COLO829 (cell line): ENCODE data around the gene CSNK1E.

Experiments
- DNase-seq: peaks from one replicate; pipeline ENCODE4 v3.0.0; 2012; ENCODE audit warnings: low spot score

The CSNK1E gene

DNA sequence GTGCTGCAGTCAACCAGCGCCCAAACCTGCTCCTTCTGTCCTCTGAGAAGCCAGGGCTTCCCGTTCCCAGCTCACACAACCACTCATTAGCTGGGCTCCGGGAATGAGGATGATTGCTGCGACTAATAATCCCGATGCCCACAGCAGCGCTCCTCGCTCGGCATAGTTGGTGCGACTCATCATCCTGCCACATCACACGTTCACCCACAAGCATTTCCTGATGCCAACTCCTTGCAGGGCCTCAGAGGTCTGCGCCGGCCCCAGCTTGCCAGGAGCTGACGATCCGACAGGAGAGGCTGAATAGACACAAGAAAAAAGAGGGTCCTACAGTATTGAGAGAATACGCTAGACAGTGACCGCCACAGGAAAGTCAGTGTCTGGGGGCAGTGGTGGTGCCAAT, 10.6 kb upstream of the CSNK1E start:
- no peak for DNase-seq

DNA sequence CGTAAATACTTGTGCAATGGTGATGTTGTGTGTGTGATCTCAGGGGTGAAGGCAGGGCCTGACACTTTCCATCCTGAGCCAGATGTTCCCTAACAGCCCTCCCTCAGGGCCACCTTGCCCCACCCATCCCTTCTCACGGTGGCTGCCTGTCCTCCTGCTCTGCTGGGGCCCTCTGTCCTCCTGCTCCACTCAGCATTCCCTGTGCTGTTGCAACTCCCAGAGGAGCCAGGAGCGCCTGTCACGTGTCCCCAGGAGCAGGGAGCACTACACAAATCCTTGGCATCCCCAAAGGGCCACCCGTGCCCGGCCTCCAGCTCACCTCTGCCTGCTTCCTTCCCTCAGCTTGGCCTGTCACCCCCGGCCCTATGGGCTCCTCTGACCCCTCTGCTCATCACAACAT, 10.2 kb upstream of the CSNK1E start:
- no peak for DNase-seq

DNA sequence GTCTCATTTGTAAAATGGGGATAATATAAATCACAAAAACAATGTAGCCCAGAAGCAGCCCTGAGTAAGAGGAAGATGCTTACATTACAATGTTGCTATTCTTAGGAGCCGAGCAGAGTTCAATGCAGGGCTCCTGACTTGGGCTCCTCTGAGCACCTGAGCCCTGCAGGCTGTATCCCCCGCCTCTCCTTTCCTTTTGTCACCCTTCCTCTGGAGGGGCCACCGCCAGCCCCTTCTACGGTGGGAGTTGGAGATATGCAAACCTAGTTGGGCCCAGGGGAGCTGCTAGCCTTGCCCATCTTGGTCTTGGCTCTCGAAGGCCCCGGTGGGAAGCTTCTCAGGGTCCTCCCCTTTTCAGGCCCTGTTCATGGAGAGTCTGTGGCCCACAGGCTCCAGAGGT, 8.4 kb upstream of the CSNK1E start:
- no peak for DNase-seq

DNA sequence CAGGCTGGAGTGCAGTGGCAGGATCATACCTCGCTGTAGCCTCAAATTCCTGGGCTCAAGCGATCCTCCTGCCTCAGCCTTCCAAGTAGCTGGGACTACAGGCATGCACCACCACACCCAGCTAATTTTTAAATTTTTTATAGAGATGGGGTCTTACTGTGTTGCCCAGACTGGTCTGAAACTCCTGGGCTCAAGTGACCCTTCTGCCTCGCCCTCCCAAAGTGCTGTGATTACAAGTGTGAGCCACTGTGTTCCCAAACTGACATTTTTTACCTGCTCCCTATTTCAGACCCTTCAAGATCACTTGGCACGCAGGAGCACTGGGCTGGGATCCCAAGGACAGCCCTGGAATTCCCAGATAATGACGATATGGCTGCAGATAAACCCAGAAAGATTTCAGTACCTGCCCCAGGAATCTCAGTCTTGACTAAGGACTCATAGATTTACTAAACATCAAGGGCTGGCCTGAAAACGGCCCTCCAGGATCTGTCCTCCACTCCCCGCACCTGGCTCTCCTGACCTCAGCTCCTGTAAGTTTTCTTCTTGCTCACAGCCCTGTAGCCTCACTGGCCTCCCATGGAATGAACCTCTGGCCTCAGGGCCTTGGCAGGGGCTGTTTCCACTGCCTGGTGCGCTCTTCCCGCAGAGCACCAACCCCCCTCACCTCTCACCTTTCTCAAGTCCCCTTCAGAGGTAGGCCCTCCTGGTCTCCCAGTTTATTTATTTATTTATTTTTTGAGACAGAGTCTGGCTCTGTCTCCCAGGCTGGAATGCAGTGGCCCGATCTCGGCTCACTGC, 3.6 kb upstream of the CSNK1E start:
- no peak for DNase-seq

DNA sequence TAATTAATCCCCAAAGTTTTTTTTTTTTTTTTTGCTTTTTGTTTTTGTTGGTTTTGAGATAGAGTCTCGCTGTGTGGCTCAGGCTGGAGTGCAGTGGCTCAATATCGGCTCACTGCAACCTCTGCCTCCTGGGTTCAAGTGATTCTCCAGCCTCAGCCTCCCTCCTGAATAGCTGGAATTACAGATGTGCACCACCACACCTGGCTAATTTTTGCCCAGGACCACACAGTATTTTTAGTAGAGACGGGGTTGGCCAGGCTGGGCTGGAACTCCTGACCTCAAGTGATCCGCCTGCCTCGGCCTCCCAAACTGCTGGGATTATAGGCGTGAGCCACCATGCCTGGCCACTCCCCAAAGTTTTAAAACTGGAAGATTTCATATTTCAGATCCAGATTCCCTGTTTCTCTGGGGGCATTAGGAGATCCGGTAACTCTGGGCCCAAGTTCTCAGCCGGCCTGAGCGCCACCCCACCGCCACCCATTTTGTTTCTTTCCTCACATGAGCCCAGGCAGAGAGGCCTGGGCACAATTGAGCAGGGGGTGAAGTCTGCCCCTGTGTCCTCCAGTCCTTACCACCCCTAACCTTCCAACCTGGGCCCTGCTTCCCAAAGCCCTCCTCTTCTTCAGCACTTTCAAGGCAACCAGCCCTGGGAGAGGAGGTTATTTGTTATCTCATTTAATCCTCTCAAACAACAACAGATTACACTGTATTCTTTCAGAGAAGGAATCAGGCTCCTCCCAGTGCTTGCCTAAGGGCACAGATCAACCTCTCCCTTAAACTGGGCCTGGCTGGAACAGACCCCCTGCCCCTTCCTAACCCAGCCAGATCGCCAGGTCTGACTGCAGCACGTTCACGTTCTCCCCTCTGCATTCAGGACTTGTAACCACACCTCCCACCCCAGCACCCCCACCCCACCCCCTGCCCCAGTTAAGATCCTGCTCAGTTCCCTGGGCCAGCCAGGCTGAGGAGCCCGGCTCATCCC, 1.9 kb upstream of the CSNK1E start:
- DNase-seq = no peak

DNA sequence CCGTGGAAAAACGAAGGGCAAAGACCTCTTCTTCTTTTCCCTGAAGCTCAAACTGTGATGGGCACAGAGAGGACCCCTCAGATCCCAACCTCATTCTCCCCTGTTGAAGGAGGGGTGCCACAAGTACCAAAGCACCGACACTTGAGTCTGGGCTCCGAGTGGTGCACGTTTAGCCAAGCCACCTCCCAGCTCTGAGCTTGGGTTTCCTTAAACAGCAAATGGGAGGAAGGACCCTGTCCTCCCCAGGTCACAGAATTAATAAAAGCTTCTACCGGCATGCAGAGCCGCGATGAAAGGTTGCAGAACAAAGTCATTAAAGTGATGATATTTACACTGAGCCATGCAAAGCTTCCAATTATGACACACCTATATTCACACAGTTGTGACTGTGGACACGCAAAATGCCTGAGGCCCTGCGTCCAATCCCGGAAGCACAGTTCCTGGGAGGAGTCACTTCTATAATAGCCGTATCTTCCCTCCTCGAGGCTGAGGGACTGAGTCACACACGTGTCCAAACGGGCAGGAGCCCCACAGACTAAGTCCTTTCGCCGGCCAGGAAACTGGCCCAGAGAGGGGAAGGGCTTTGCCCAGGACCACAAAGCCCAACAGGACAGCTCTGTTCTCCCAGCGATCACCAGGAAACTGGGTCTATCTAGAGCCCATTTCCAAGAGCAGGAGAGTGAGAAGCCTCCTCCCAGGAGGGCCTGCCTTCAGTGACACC, 922 bp upstream of the CSNK1E start:
- DNase-seq = peak; percentile 94

DNA sequence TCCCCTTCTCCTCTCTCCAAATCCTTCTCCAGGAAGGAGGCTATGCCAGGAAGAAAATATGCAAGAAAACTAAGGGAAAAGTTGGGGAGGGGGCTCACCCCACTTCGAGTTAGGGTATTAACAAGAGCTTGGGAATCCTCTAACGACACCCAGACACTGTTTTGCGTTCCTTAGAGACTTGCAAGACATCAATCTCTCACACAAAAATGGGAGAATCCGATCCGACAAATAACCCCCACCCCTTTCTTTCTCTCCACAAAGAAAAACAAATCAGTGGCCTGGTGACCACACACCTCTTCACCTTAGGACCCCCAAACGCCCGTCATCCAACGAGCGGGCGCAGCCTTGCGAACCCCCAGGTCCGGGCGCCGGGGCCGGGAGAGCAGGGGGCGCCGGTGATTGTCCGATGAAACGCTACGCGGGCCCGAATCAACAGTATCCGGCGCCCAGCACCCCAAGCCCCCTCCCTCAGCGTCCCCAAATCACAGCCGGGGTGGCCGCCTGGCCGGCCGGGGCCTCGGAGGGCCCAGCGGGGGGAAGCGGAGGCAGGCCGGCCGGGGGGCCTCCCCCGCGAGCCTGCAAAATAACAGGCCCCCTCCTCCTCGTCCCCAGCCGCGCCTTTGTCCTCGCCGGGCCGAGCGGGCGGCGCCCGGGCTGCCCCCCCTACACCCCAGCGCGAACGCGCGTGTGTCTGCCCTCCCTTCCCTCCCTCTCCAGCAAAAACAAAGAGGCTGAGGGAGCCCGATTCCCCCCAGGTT, 690 bp downstream of the CSNK1E start:
- DNase-seq = no peak

DNA sequence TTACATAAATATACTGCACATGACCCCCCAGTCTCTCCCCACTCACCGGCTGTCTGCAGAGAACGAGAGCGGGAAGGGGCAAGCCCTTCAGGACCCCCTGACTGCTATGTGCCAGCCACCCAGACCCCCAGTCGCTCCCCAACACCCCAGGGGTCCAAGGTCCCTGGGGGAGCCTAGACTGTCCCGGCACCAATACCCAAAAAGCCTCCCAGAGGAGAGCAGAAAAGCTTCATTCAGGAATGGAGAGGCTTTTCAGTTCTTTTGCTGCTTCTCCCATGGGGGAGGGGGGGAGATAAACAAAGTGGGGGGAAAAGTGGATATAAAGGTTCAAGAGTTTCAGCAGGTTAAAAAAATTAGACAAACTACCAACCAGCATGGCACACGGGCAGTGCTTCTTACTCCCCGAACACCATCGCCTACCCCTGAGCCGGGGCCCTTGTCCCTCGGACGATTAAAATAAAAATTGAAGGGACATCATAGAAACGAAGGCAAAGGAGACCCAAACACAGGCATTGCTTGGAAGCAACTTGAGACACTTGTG, 1.3 kb downstream of the CSNK1E start:
- DNase-seq = no peak

DNA sequence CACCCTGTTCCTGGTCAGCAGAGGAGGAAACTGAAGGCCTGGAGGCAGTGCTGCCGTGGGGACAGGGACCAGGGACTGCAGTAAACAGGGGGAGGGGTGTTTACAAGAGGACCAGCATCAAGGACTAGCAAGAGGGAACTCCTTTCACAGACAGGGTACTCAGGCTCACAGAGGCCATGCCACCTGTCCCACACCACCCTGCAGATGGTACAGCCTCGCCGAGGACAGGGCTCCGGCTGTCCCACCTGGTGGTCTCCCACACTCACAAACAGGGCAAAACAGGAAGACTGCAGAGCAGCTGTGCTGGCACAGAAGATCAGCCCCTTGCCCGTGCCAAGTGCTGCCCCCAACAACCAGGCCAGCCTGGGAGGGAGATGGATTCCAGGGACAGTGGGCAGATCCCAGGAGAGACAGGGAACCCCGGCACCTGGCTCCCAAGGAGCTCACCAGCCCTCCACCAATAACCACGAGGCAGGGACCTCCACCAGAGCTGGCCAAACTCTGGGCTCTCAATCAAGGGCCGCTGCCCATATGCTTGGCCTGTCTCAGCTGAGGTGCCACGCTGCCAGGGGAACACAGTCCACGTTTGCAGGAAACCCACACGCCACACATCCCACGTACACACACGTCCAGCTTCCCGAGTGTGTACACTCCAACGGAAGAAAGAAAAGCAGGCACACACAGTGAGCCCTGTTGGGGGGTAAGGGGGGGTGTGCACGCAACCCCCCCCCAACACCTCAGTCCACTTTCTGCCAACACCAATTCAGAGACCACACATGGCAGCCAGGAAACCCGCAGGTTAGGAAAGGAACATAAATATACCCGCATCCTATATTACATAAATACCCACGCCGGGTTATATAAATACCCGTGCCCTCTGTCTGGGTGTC, 2.1 kb downstream of the CSNK1E start:
- no peak for DNase-seq

DNA sequence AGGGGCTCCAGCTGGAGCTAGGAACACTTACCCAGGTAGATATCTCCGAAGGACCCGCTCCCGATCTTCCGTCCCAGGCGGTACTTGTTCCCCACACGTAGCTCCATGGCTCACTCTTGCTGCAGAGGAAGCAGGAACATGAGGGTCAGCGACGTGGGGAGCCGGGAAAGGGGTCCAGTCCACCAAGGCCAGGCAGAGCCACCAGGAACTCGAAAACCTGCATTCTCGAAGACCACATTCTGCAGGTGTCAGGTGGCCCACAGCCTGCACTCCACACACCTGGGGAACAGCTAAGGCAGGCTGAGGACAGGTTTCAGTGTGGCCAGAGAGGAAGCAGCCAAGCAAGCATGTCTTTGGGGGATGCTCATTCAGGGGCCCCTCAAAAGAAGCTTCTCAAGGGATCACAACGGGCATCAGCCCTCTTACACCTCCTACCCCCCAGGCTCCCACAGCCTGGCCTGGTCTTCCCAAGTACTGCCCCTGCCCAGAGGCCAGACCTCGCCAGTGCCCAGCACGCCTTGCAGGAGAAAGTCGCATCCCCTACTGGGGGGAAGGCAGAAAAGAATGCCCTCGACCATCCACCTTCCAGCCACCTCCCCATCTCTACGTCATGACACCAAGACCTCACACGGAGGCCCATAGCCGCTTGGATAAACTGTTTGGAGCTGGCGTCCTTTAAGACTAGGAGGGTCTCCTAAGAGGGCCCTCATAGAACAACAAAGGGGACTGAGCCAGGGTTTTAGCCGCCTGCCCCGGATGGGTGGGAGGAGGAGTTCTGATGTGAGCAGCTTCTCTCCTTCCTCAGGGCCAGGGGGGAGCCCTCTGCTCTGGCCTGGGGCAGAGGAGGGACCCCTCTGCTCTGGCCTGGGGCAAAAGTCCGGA, 2.9 kb downstream of the CSNK1E start:
- DNase-seq = no peak

DNA sequence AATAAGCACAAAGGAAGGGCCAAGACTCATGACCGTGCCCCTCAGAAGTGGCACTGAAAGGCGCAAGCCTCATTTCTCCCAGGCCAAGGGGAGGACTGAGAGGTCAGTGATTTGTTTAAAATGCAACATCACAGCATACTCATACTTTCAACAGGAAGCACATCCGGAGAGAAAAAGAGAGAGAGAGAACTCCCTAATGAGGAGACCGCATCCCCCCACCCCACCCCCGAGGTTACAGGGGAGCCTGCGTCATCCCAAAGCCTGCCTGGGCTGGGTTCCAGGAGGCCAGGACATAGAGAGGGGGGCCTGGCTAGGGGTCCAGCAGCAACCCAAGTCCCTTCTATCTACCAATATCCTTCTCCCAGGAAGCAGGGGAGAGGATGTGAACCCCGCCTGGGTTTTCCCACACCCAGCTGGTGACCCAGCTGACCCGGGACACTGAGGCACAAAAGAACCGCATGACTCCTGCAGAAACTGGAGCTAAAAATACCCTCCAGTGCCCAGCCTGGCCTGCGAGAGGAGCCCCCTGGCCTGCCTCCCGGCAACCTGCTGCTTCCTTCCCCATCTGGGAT, 3.8 kb downstream of the CSNK1E start:
- no peak for DNase-seq

DNA sequence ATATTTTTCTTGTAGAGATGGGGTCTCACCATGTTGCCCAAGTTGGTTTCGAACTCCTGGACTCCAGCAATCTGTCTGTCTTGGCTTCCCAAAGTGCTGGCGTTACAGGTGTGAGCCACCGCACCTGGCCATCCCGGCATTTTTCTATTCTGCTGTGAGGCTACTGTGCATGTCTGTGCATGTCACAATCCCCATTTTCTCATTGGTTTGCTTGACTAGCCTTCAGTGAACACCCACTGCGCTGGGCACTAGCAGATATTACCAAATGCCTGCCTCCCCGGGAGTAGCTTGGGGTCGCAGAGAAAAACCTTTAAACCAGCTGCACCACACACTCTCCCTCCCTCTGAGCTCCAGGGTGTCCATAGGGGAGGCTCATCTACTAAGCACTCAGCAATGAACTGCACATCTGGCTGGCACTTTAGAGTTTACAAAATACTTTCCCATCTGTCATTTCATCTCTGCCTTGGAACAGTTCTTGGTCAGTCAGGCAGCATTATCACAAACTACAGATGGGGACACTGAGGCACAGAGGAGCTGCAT, 4.9 kb downstream of the CSNK1E start:
- DNase-seq = no peak

DNA sequence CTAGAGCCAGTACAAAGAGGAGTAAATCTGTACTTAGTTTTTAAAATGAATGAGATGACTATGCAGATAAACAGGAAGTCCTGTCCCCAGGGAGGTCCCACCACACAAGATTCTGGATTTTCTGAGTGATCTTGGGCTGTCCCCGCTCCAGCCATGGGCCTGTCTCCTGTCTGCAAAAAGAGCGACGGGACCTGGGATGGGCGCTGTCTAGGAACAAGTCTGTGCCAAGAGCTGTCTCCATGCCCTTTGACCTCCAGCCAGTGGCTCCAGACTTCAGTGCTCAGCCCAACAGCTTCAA, 6.0 kb downstream of the CSNK1E start:
- DNase-seq = no peak

DNA sequence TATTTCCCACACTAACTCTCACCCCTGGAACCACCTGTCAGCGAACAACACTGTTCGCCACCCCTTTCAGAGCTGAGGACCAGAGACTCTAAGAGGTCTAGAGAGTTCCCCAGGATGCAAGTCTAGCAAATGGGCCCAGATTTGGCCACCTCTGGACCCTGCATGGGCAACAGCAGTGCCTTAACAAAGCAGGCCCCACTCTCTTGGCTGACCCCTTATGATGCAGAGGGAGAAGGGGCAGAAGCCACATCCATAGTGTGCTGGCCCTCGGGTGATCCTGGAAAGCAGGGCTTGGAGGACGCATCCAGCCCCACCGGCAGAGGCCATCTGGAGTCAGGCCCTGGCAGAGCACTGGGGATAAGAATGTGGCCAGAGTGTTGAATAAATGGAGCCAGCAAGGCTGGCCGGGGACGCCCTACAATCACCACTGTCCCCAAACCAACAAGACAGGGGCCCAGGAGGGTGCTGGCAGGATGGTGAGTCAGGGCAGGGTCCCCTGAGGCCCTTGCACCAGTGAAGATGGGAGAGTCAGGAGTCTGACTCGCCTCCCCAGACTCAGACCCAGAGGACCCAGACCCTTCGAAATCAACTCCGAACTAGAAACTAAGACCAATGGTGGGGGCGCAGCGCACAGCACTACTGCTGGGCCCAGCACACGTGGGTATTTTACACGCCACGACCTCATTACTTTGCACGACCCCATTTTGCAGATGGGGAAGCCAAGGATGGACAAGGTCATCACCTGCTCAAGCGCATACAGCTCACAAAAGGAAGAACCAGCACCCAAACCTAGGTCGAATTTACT, 6.5 kb downstream of the CSNK1E start:
- no peak for DNase-seq

DNA sequence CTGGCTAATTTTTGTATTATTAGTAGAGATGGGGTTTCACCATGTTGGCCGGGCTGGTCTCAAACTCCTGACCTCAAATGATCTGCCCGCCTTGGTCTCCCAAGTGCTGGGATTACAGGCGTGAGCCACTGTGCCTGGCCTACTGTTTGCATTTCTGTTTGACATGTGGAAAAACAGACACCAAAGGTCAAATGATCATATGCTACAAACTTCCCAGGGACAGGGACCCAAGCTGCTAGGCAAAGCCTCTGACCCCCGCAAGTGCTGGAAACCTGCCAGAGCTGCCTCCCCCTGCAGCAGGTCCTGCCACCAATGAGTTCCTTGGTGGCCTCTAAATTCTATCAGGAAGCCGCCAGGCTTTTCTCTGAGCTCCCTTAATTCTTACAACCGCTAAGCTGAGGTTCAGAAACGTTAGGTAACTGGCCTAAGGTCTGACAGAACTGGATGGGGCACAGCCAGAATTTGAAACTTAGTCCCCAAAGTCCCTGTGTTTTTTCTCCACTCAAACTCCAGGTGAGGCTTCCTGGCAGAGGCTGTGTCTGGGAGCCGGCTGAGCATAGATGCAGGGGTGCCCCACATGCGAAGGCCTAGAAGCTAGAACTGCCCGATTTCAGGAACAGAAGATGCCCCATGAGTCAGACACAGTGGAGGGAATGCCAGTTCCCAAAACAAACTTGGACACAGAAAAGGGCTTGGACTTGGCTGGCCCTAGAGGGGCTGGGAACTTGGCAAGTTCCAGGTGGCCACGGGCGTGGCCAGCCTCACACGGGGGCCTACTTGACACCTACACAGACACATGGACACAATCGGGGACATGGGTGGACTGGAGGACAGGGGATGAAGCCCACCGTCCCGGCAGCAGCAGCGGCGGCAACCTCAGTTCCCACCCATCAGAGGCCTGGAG, 7.4 kb downstream of the CSNK1E start:
- no peak for DNase-seq

DNA sequence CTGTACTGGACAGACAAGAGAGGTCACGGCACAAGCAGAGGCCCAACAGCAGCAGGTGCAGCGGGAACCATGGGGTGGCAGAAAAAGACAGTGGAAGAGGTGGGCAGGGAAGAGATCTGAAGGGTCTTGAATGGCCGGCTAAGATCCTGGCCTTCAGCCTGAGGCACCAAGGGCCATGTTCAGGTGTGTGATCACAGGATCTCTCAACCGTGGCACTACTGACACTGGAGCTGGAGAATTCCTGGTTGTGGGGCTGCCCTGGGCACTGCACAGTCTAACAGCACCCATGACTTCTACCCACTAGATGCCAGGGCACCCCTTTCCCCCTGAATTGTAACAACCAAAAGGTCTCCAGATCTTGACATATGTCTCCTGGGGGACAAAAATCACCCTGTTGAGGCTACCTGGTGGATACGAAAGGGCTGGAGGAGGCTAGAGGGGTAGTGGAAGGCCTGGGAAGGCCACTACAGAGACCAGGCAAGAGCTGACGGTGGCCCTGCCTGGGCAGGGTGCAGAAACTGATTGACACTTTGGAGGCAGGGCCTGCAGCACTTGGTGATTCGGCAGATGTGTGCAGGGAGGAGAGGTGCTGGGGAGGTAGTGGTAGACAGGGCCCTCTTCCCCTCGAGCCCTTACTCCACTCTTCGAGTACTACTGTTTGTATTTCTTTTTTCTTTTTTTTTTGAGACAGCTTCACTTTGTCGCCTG, 8.3 kb downstream of the CSNK1E start:
- no peak for DNase-seq
